HG03103 (cell line): ENCODE data around the gene ENPP1.

Source experiments
- ATAC-seq: cut with Tn5 transposase; IDR thresholded peaks from one replicate; pipeline ENCODE4 v1.9.1; 2021; ENCODE audit warnings: low read depth; ENCODE audit not compliant: unreplicated experiment

ENPP1 gene

DNA sequence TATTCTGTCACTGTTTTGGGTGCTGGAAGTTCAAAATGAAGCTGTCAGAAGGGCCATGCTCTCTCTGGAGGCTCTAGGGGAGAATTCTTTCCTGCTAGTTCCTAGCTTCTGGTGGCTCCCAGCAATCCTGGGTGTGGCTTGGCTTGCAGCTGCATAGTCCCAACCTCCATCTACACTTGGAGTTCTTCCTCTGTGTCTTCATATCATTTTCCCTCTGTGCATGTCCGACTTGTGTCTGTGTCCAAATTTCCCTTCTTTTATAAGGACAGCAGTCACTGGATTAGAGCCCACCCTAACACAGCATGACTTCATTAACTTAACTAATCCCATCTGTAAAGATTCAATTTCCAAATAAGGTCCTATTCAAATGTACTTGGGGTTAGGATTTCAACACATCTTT, 23.3 kb upstream of the ENPP1 start:
- no peak for ATAC-seq

DNA sequence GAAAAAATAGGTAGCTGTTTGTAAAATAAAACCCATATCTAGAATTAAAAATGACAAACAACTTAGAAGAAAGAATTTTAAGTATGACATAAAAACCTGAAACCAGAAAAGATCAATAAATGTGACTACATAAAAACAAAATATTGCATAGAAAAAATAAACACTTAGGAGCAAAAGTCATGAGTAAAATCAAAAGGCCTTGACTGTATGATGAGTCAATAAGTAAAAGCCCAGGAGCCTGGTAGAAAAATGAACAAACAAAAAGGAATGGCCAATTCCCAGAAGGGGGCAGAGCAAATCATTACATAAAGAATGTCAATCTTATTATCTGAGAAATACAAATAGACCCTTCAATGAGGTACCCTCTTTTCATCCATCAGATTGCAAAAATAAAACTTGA, 20.7 kb upstream of the ENPP1 start:
- ATAC-seq, result no peak

DNA sequence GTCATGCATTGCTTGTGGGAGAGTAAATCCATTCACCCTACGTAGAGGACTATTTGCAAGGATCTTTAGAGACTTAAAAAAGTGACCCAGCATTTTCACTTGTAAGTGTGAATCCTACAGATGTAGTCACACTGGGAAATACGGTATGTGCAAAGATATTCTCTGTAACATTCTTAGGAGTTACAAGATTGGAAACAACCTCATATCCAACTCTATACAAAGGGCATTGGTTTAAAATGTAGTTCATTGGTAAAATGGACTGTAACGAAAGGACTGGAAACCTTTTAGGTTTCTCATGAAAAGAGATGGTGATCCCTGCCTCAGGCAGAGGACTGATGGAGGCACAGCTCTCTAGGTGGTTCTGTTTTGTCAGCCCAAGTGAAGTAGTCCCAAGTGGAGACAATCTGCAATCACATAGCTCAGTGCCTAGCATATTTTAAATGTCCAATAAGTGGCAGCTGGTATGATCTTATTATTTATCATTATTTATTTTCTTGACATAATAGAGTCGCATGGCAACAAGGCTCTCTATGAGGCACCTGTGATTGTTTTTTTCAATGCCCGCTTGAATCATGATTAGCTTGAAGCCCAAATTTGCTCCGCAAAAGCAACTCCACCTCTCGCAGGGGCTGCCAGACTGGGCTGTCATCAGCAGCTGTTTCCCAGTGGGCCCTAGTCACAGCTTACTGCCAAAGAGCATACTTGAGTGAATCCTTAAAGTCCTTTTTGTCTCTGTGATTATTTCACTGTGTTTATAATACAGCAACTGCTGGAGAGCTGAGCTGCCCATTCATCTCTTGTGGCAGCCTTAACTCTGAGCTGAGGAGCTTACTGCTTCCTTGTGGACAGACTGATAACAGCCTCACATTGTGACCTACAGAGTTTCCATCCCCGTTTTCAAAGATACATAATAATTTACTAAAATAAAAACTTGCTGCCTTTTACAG, 19.8 kb upstream of the ENPP1 start:
- no peak for ATAC-seq

DNA sequence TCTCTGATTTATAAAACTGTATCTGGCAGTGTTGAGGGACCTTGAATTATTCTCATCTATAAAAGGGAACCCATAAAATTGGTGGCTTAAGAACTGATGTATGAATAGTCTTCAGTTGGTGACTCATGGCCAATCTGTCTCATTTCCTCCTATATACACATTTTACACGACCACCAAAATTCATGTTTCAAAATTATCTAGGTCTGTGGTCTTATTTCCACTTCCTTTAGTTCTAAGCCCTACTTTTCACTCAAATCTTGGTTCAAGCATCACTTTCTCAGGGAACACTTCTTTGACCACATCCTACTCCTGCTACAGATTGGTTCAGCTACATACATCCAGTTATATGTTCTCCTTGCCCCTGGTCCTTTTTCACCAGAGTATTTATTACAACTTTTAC, 18.6 kb upstream of the ENPP1 start:
- ATAC-seq, result no peak

DNA sequence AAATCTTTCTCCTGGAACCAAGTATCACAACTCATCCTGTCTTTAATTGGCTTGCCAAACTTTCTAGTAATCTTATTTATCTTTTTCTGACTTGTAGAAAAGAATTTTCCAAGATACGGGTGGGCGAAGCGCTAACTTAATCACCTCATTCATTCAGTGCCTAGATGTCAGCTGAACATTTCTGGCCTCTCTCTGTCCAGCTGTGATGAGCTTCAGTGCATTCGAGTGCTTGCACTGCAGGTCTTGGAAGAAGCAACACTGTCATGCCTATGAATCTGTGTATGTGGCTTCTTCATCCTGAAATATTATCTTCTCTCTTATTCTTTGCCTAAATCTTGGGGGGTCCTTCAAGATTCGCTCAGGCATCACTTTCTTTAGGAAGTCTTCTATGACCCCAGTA, 16.3 kb upstream of the ENPP1 start:
- no peak for ATAC-seq

DNA sequence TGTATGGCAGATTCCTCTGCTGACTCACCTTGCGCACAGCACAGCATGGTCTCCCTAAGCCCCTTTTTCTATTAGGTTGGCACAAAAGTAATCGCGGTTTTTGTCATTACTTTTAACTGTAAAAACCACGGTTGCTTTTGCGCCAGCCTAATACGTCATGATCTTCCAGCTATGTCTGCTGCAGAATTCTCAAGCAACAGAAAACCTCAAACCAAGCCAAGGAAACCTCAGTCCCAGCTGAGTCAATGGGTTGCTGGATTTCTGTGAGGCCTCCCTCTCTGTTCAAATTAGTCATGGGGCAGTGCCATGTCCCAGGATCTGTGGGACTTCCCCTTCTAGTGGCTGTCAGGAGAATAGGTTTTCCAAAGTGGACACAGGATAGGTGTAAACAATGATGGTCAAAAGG, 15.7 kb upstream of the ENPP1 start:
- ATAC-seq, result no peak

DNA sequence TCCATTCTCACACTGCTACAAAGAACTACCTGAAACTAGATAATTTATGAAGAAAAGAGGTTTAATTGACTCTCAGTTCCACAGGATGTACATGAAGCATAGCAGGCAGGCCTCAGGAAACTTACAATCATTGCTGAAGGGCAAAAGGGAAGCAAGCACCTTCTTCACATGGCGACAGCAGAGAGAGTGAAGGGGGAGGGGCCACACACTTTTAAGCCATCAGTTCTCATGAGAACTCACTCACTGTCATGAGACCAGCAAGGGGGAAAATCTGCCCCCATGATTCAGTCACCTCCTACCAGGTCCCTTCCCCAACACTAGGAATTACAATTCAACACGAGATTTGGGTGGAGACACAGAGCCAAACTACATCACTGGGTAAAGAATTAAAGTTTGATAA, 12.5 kb upstream of the ENPP1 start:
- no peak for ATAC-seq

DNA sequence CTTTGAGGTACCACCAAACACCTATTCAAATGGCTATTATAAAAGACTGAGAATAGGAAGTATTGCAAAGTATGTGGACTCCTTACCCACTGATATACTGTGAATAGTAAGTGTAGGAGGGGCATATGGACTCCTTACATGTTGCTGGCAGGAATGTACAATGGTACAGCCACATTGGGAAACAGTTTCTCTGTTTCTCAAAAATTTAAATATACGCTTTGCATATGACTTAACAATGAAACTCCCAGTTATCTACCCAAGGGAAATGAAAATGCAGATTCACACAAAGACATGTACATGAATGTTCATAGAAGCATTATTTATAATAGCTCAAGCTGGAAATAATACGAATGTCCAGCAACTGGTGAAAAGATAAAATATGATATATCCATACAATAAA, 5.5 kb upstream of the ENPP1 start:
- ATAC-seq, result no peak

DNA sequence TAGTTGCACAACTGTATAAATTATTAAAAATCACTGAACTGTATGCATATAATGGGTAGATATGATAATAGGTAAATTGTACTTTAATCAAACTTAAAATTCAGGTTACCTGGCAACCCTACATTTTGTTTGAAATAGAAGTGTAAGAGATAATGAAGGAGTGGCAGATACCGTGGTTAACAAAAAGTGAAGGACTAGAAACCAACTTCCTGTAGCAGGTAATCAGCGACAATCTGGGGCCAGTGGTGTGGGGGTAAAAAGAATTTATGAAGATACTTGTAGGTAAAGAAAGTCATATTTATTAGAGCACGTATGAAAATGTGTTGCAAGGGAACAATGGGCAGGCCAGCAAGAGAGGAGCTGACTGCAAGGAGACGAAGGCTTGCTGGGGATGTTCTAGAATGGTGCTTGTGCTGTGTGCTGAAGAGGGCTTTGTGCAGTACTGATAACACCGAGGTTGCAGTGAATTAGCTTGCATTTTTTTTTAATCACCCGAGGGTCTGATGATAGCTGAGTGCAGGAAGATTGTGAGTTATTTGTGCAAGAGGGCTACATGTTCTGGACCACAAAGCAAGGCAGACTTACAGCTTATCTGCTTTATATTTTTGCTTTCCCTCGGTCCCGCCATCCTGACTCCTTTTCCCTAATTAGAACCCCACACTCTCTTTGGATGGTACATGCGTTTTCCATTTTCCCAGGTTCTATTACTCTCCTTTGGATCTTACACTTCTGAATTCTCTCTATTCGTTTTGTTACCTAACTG, 4.6 kb upstream of the ENPP1 start:
- no peak for ATAC-seq

DNA sequence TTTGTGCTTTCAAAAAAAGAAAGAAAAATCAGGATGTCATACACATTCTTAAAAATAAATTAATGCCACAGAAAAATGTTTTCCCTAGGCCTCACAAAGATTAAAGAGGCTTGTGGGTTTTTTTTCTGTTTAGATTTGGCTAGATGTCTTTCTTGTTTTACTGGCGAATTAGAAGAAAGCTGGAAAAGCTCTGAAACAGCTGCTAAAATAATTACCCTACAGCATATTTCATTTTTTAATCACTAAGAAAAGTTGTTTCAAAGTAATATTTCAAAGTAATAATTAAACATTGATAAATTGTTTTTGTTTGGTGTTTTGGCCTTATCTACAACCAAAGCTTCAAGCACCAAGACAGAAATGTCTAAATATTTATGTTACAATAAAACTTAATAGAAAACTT, 3.7 kb upstream of the ENPP1 start:
- ATAC-seq, result no peak

DNA sequence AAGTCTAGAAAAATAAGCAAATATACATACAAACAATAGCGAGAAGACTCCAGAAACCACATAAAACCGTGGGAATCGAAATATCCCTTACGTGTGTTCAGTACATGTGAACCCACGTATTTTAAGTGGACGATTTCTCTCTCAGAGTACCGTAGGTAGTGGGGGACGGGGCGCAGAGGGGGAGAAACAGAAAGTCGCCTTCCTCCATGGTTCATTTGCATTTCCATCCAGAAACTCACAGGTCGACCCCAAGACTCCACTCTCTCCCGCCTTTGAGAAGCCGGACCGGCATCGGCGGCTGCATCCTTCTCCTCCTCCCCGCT, 538 bp upstream of the ENPP1 start:
- ATAC-seq, result no peak

DNA sequence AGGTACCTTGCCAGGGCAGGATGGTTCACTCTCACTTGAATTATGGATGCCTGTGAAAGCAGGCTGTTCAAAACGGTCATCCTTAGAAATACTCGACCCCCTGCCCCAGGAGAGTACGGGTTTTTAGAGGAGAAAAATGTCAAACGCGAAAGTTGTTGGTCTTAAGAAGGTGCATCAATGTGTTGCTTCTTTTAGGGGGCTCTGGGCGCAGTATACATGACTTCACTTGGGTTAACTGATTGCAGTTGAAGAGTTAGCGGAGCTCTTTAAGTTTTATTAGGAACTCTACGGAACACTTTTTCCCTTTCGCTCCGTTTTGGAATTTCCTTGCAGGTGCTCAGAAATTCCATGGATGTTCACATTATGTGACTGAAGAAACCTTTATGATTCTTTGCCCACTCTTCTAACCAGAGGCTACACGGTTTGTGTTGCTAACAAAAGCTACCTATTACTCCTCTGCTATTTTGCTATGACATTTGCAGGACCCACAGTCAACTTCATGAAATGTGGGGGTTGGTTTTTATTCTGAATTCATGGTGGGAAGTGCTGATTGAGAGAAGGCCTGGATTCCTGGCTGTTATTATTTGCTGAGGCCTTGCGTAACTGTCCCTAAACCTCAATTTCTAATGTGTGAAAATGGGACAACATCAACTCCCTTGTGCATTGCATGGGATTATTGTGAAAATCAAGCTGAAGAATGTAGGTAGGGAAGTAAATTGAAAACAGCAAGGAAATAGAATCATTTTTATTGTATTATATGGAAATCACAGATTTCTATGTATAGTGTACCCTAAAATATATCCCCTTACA, 845 bp downstream of the ENPP1 start:
- no peak for ATAC-seq

DNA sequence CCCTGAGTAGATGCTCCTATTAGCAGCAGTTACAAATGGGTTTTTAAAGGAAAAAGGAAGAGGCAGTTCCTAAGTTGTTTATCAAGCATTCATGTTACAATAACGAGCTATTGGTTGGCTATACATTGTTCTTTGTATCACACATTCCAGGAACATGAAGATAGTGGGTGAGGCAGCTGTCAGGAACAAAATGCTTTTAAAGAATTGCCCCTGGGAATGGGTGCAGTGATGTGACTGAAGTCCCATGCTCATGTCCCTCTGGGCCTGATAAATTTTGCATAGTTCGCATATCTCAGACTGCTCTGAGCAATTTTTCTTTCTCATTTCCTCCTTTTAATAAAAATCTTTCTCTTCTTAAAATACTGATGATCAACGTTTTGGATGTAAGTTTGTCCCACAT, 3.7 kb downstream of the ENPP1 start:
- ATAC-seq, result no peak

DNA sequence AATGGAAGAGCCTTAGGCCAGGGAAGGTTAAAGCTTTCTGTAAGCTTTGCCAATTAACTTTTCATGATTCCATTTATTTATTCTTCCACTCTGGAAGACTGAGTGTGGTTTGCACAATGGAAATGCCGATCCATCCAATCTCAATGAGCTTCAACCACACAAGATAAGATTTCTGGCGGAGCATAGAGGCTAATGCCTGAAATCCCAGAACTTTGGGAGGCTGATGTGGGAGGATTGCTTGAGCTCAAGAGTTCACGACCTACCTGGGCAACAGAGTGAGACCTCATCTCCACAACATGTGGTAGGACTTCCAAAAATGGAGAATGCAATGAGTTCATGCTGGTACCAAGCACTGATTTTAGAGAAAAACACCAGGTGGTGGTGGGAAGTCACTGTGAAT, 6.2 kb downstream of the ENPP1 start:
- no peak for ATAC-seq

DNA sequence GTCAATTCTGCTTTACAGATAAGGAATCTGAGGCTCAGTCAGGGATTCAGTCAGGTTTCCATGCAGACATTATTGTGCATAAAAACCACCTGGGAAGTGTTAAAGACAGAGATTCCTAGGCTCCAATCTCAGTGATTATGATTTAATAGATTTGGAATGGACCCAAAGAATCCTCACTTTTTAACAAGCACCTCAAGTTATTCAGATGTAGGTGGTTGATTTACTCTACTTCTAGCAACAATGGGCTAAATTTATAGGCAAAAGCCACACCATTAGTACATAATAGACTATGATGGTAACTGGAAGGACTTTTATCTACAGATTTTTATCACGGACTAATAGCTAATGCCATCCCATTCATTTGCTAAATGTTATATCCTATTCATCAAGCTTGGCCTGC, 9.0 kb downstream of the ENPP1 start:
- ATAC-seq, result no peak

DNA sequence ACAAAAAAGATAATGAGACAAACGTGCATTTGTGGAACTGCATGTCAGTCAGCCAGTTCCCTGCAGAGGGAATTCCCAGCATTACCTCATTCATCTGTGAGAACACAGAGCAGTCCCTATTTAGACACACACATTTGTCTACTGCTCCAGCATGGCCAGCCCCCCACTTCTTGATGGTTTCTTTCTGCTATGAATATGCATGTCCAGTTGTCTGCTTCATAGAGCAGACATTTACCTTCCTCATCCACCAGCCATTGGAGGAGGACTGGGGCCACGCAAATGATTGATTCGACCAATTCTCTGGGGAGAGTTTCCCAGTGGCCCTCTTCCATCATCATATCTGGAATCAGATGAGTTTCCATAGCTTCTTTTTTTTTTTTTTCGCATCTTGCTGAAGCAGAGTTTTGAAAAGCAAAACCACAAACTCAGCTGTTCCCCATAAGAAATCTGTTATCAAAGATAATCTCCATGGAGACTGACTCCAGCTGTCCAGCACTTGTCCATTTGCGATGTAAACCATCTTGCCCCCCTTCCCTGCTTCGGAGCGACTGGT, 11.8 kb downstream of the ENPP1 start:
- no peak for ATAC-seq

DNA sequence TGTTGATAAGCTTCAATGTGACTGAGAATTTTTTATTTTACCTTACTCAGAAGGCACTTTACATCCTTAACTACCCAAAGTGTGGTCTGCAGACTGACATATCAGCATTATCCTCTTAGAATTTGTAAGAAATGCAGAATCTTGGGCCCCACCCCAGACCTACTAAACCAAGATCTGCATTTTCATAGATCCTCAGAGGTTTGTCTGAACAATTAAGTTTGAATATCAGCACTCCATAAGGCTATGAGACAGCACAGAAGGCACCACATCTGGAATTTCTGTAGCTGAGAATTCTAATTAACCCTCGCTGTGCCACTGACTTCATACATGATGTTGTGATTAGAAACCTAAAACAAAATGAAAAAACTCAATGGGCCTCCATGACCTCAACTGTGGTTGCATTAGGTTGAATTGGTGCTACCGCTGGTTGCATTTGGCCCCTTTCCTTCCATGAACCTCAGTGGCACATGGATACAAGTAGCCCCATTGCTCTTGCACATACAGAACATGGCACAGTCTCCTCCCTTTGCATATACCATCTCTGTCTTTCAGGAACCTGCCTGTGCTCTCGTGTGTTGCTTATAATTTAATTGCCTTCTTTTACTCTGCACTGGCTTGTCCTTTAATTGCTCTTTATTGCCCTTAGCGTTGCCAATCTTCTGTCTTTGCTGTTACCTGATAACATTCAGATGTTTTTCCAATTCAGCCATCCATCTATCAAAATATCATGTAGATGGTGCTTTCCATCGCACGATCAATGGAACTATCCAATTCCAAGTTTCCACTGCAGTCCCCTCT, 13.4 kb downstream of the ENPP1 start:
- ATAC-seq, result no peak

DNA sequence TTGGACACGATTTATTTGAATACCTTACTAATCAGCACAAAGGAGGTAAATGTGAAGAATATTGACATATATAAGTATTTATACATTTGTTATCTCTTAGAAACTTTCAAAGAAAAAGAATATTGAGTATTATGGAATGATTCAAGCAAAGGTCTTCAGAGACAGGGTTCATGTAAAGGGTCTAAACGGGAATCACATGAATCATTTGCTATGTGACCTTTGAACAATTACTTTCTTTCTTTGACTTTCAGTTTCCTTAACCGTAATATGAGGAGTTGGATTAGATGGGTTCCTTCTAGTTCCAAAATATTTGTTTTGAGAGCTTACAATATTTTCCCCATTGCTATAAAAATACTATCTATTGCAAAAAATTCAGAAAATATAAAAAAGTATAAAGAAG, 14.3 kb downstream of the ENPP1 start:
- no peak for ATAC-seq

DNA sequence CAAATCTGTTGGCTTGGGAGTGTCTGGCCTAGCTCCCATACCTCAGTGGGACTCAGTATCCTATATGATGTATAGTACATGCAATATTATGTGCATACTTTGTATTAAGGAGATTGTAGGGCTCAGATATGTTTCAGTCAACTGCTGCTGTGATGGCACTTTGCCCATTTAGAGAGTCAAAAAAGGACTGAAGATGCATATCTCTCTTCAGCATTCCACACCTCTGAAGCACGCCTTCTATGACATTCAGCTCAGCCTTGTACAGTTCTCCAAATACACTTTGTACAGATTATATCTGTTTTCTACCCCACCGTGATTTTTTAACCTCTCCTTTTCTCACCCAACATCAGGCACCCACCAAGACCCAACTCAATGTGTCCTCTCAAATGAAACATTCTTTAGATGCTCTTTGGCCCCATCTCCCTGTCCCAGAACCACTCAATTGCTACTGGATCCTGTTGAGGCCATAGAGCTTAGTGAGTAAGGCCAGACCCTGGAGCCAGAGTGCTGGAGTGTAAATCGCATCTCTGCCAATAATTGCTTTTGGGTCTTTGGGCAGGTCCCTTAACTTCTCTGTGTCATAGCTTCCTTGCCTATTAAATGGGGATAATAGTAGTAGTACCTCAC, 15.6 kb downstream of the ENPP1 start:
- ATAC-seq, result no peak

DNA sequence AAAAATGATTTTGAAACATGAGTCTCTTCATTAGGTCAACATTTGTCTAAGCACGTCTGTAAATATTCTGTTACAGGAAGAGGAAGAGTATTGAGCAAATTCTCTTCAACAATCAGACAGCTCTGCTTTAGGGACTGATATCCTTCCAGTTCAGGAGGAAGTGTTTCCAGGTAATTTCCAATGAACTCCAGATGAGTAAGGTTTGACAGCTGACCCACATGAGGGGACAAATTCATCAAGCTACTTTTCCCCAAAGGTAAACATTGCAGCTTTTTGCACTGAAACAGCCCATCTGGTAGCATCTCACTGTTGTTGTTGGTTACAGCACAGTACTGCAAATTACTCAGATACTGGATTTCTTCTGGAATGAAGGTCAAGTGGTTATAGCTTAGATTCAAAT, 18.1 kb downstream of the ENPP1 start:
- no peak for ATAC-seq
